Glutamatergic neuron (in vitro differentiated cells): Measurements from ENCODE around the gene EID3. TPM values are rescaled to one million over a fixed set of nuclear protein-coding genes. Genes with fewer than 3 reads are reported as not detected.
A peak's percentile ranks its signal among the peaks of the same experiment; 100 is the strongest.
"Not testable (repeated sequence)": the region's sequence is repeated elsewhere in the genome, so short reads cannot be mapped to it uniquely, and the experiment has no call there.

Experiments used
- DNase-seq: peaks from one replicate; pipeline ENCODE4 v3.0.0; 2022
- H3K27ac Mint-ChIP-seq: one replicate; pipeline ENCODE4 v1.8.0; 2020; ENCODE audit warnings: mild to moderate bottlenecking, mixed read lengths, inconsistent platforms; ENCODE audit not compliant: unreplicated experiment
- H3K27me3 Mint-ChIP-seq: one replicate; pipeline ENCODE4 v1.8.0; 2020; ENCODE audit warnings: mild to moderate bottlenecking, moderate library complexity, mixed read lengths, inconsistent platforms; ENCODE audit not compliant: unreplicated experiment
- H3K36me3 Mint-ChIP-seq: one replicate; pipeline ENCODE4 v1.8.0; 2020; ENCODE audit warnings: mild to moderate bottlenecking, mixed read lengths, inconsistent platforms; ENCODE audit not compliant: unreplicated experiment
- H3K4me1 Mint-ChIP-seq: one replicate; pipeline ENCODE4 v1.8.0; 2020; ENCODE audit warnings: mild to moderate bottlenecking, low read depth, mixed read lengths, inconsistent platforms; ENCODE audit not compliant: unreplicated experiment
- H3K4me3 Mint-ChIP-seq: one replicate; pipeline ENCODE4 v1.8.0; 2020; ENCODE audit warnings: mild to moderate bottlenecking, mixed read lengths, inconsistent platforms; ENCODE audit not compliant: unreplicated experiment
- H3K9me3 Mint-ChIP-seq: one replicate; pipeline ENCODE4 v1.8.0; 2020; ENCODE audit warnings: mild to moderate bottlenecking, moderate library complexity, mixed read lengths, inconsistent platforms; ENCODE audit not compliant: unreplicated experiment
- total RNA-seq: library from RNA; stranded (reverse); fragmentation: NEBNext Ultra II Directional; extraction: Animal tissue kit (Norgen Biotek cat#: 25700); gene quantifications from one replicate; pipeline ENCODE4 v1.2.1, GENCODE V29; 2021; ENCODE audit not compliant: unreplicated experiment
- TF ChIP-seq, protein P1 (sequence below): fragments of 200-600 bp; sonication (generic); IDR thresholded peaks from one replicate; pipeline ENCODE4 v1.5.0; 2021; ENCODE audit not compliant: partially characterized antibody, unreplicated experiment

The EID3 gene
- total RNA-seq, 1 donor from 2014 or later: 3.7 TPM

GRCh38 chr12:104292872-104293794, 10.4 kb upstream of the EID3 start:
- Mint-ChIP-seq H3K36me3 (peaks cover 10% of the 10 kb centered on the region), H3K27me3 (no peaks in the 10 kb centered on the region), H3K9me3 (peaks cover 5% of the 10 kb centered on the region), H3K4me3 (peak overlapping the region; percentile 52), H3K27ac (no peak overlapping the region), H3K4me1 (peaks cover 12% of the 10 kb centered on the region)
- TF ChIP-seq, protein P1, sequence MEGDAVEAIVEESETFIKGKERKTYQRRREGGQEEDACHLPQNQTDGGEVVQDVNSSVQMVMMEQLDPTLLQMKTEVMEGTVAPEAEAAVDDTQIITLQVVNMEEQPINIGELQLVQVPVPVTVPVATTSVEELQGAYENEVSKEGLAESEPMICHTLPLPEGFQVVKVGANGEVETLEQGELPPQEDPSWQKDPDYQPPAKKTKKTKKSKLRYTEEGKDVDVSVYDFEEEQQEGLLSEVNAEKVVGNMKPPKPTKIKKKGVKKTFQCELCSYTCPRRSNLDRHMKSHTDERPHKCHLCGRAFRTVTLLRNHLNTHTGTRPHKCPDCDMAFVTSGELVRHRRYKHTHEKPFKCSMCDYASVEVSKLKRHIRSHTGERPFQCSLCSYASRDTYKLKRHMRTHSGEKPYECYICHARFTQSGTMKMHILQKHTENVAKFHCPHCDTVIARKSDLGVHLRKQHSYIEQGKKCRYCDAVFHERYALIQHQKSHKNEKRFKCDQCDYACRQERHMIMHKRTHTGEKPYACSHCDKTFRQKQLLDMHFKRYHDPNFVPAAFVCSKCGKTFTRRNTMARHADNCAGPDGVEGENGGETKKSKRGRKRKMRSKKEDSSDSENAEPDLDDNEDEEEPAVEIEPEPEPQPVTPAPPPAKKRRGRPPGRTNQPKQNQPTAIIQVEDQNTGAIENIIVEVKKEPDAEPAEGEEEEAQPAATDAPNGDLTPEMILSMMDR: no peak
- no peak for DNase-seq

DNA sequence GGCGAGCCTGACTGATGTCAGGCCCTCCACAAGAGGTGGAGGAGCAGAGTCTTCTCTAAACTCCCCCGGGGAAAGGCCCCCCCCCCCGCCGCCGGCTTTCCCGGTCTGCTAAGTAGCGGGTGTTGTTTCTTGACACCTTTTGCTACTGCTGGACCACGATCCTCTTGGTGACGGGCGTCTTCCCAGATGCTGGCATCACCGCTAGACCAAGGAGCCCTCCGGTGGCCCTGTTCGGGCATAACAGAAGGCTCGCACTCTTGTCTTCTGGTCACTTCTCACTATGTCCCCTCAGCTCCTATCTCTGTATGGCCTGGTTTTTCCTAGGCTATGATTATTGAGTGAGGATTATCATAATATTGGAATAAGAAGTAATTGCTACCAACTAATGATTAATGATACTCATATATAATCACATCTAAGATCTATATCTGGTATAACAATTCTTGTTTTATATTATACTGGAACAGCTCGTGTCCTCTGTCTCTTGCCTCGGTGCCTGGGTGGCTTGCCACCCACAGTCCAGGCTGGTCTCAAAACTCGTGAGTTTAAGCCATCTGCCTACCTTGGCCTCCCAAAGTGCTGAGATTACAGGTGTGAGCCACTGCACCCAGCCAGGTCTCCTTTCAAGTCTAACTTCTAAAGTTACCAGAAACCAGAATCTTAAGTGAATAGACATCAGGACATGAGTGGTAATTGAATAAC, 9.2 kb upstream of the EID3 start:
- not testable (repeated sequence) for H3K9me3 Mint-ChIP-seq, H3K27ac Mint-ChIP-seq, H3K4me3 Mint-ChIP-seq, H3K27me3 Mint-ChIP-seq, H3K4me1 Mint-ChIP-seq
- DNase-seq: peak; percentile 71
- peaks cover 10% of the 10 kb centered on the region for H3K36me3 Mint-ChIP-seq

- Mint-ChIP-seq H3K4me1 (peaks cover 6% of the 10 kb centered on the region), H3K27ac (no peak overlapping the region), H3K27me3 (peaks cover 1% of the 10 kb centered on the region), H3K36me3 (peaks cover 10% of the 10 kb centered on the region), H3K4me3 (no peak overlapping the region), H3K9me3 (no peaks in the 10 kb centered on the region)
- TF ChIP-seq, protein P1: no peak
- no peak for DNase-seq
Measured at GRCh38 chr12:104294927-104295668, 8.4 kb upstream of the EID3 start.

GRCh38 chr12:104295954-104296353, 7.6 kb upstream of the EID3 start:
- Mint-ChIP-seq H3K9me3 (no peaks in the 10 kb centered on the region), H3K4me1 (peaks cover 6% of the 10 kb centered on the region), H3K4me3 (no peak overlapping the region), H3K27ac (no peak overlapping the region), H3K27me3 (peaks cover 1% of the 10 kb centered on the region), H3K36me3 (peaks cover 10% of the 10 kb centered on the region)
- no peak for DNase-seq
- TF ChIP-seq, protein P1: no peak

DNA sequence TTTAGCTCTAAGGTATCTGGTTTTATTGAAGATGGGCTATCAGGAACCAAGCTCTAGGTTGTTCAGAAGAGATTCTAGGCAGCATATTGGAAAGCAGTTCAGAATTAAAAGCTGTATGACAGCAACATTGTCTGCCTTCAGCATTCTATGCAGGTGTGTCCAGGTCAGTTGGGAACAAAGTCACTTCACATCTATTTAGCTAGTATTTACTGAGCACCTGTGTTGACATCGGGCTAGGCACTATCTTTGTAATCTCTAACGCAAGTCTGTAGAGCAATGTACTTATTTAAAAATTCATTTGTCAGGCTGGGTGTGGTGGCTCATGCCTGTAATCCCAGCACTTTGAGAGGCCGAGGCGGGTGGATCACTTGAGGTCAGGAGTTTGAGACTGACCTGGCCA, 6.8 kb upstream of the EID3 start:
- H3K9me3 Mint-ChIP-seq: no peaks in the 10 kb centered on the region
- H3K27me3 Mint-ChIP-seq: peaks cover 1% of the 10 kb centered on the region
- H3K27ac Mint-ChIP-seq: no peak overlapping the region
- H3K4me3 Mint-ChIP-seq: no peak overlapping the region
- peaks cover 10% of the 10 kb centered on the region for H3K36me3 Mint-ChIP-seq
- peaks cover 6% of the 10 kb centered on the region for H3K4me1 Mint-ChIP-seq
- no peak for DNase-seq
- TF ChIP-seq, protein P1: no peak
